Gastroesophageal sphincter (tissue), 3 donors: Measurements from ENCODE around the gene KRT31.

Experiments
- EP300 ChIP-seq: sonication (generic); formaldehyde crosslinking; IDR thresholded peaks from one replicate; pipeline ENCODE4 v1.6.1; 2017; ENCODE audit warnings: antibody characterized with exemption, mild to moderate bottlenecking
- POLR2A ChIP-seq, 2 donors: fragments of 450-650 bp; IDR thresholded peaks; one replicate each; pipeline ENCODE4 v1.6.1; 2017; ENCODE audit warnings: antibody characterized with exemption in 2 of 2, mild to moderate bottlenecking in 2 of 2, moderate library complexity in 1 of 2
- POLR2AphosphoS5 ChIP-seq: sonication (generic); formaldehyde crosslinking; IDR thresholded peaks from one replicate; pipeline ENCODE4 v1.6.1; 2017; ENCODE audit warnings: antibody characterized with exemption
- TF ChIP-seq, protein P1 (sequence below), 4 experiments: fragments of 200-600 bp in 2 of 4; fragments of 450-650 bp in 2 of 4; sonication (generic) in 1 of 4; IDR thresholded peaks; one replicate each; pipeline ENCODE4 v1.5.1; 2017 to 2019; ENCODE audit warnings: antibody characterized with exemption in 4 of 4, mild to moderate bottlenecking in 2 of 4, moderate library complexity in 2 of 4

- TF ChIP-seq, protein P1, sequence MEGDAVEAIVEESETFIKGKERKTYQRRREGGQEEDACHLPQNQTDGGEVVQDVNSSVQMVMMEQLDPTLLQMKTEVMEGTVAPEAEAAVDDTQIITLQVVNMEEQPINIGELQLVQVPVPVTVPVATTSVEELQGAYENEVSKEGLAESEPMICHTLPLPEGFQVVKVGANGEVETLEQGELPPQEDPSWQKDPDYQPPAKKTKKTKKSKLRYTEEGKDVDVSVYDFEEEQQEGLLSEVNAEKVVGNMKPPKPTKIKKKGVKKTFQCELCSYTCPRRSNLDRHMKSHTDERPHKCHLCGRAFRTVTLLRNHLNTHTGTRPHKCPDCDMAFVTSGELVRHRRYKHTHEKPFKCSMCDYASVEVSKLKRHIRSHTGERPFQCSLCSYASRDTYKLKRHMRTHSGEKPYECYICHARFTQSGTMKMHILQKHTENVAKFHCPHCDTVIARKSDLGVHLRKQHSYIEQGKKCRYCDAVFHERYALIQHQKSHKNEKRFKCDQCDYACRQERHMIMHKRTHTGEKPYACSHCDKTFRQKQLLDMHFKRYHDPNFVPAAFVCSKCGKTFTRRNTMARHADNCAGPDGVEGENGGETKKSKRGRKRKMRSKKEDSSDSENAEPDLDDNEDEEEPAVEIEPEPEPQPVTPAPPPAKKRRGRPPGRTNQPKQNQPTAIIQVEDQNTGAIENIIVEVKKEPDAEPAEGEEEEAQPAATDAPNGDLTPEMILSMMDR (IDR thresholded peaks at IDR 0.05): no peak
- TF ChIP-seq POLR2AphosphoS5 (no peak), POLR2A (IDR thresholded peaks at IDR 0.05) (no peak), EP300 (no peak)
Measured at GRCh38 chr17:41437769-41438168, 40.4 kb upstream of the KRT31 start.
